Measurements from ENCODE around the gene CFAP61. TPM values are rescaled to one million over a fixed set of nuclear protein-coding genes. Genes with fewer than 3 reads are reported as not detected.
A peak's percentile ranks its signal among the peaks of the same experiment; 100 is the strongest.

The CFAP61 gene
- total RNA-seq, 1 experiment from 2014 or later, result 0.12 TPM

GRCh38 chr20:20398123-20398522 is 345.8 kb downstream of the CFAP61 start:
- no peak for DNase-seq (ENCODE audit: low read depth)

GRCh38 chr20:20399531-20400500 is 347.5 kb downstream of the CFAP61 start:
- no peak for DNase-seq (ENCODE audit: low read depth)

- DNase-seq (ENCODE audit: low read depth), result no peak
Measured at GRCh38 chr20:20401991-20402390, 349.7 kb downstream of the CFAP61 start.

GRCh38 chr20:20404633-20405032 is 352.3 kb downstream of the CFAP61 start:
- no peak for DNase-seq (ENCODE audit: low read depth)

- DNase-seq (ENCODE audit: low read depth), result no peak
Measured at GRCh38 chr20:20405623-20406022, 353.3 kb downstream of the CFAP61 start.

GRCh38 chr20:20406306-20406705 is 354.0 kb downstream of the CFAP61 start:
- DNase-seq (ENCODE audit: low read depth), result no peak

- DNase-seq (ENCODE audit: low read depth), result peak; percentile 38
Measured at GRCh38 chr20:20407891-20408805, 355.8 kb downstream of the CFAP61 start.

GRCh38 chr20:20409331-20409730 is 357.0 kb downstream of the CFAP61 start:
- DNase-seq (ENCODE audit: low read depth), result no peak

Other genes starting within 250 kb of the CFAP61 start
- 156 and 167 TPM in 2 replicates for gene NAA20, start 35.2 kb upstream of the CFAP61 start, total RNA-seq (2014; rRNA removed; shearing (Covaris generic))
- 41.7 and 49.7 TPM in 2 replicates for gene CRNKL1, start 66 bp upstream of the CFAP61 start, total RNA-seq (2014; rRNA removed; shearing (Covaris generic))